Measurements from ENCODE around the gene BHMT.
"Not testable (repeated sequence)": the region's sequence is repeated elsewhere in the genome, so short reads cannot be mapped to it uniquely, and the experiment has no call there.

The BHMT gene

GRCh38 chr5:79112703-79113058, 1.1 kb downstream of the BHMT start:
- no peak for DNase-seq

DNA sequence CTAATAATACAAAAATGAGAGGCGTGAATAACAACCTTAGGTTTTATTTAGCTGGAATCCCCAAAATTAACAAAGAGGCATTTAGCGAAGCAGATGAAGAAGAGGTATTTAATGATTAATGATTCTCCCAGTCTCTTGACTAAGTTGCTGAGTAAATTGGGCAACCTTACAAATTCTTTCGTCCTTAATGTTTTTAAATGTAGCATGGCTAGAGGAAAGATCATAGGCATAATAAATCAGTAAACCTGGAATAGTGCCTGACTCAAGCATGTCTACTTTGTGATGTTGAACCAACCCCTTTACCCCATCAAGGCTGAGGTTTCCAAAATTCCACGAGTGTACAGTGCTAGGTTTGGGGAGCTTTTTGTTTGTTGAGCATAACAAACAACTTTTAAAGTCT, 7.9 kb downstream of the BHMT start:
- DNase-seq, result no peak

DNA sequence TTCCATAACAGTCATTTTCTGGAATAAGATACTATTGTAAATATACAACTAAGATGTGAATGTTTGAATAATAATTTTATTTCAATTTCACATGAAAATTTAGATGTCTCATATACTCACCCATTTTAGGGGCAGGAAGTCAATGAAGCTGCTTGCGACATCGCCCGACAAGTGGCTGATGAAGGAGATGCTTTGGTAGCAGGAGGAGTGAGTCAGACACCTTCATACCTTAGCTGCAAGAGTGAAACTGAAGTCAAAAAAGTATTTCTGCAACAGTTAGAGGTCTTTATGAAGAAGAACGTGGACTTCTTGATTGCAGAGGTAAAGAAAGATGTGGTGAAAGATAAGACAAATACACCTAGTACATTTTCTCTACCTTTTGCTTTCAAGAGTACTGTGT, 8.6 kb downstream of the BHMT start:
- peak; percentile 69 for DNase-seq

- DNase-seq, result no peak
These were observed 11.4 kb downstream of the BHMT start for GRCh38 chr5:79122973-79123372.

DNA sequence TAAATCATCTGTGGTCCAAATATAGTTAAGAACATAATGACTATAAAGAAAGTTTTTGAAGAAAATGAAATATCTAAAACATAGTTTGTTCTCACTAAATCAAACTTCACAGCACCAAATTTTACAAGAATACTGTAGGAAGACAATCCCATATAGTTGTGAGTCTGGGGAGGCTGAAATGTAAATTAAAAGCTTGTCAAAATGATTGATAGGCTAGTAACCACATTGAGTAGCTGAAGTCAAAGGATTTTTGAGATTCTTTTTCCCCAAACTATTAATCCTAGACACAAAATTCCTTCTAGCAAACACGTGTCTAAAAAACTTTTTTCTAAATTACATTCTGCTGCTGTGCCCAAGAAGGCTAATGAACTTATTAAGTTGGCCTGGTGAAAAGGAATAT, 13.0 kb downstream of the BHMT start:
- no peak for DNase-seq

DNA sequence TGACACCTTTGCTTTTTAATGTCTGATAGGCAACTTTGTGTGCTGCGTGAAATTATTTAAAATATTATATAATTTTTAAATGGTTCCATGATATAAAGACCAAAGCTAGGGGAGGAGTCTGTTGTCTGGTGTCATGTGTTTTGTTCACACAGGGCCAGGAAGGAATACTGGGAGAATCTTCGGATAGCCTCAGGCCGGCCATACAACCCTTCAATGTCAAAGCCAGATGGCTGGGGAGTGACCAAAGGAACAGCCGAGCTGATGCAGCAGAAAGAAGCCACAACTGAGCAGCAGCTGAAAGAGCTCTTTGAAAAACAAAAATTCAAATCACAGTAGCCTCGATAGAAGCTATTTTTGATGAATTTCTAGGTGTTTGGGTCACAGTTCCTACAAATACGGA, 19.2 kb downstream of the BHMT start:
- DNase-seq, result no peak

- no peak for DNase-seq
These were observed 21.6 kb downstream of the BHMT start for GRCh38 chr5:79133121-79133656.

- DNase-seq, result peak; percentile 64
These were observed 22.2 kb downstream of the BHMT start for GRCh38 chr5:79133657-79134451.

DNA sequence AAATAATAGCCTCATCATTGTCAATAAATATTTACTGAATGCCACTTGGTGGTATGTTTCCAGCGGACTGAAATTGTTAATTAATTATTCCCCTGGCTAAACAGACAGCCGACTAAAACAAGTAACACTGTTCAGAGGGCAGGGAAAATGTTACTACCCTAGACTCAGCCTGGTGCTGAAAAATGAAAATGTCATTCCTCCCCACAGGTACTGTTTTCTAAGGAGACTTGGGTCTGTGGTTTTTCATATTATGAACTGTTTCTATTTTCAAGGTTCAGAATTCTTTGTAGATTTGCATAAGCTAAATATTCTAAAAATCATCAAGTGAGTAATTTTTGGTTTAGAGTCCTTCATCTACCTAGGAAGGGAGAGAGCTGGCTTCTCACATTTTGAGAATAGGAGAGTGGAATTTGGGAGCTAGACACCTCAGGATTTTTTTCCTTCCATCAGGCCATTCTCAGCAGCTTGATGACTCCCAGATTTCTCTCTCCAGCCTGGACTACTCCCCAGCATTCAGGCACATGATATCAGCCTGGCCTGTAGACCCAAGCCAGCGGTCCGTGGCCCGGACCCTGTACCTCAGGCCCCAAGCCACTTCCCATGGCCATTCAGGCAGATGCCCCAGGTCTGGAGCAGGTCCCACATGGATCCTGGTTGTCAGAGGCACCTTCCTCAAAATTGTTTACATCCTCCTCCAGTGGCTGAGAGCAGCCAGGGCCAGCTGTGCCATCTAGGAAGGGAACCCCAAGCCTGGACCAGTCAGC, 24.4 kb downstream of the BHMT start:
- DNase-seq, result no peak

DNA sequence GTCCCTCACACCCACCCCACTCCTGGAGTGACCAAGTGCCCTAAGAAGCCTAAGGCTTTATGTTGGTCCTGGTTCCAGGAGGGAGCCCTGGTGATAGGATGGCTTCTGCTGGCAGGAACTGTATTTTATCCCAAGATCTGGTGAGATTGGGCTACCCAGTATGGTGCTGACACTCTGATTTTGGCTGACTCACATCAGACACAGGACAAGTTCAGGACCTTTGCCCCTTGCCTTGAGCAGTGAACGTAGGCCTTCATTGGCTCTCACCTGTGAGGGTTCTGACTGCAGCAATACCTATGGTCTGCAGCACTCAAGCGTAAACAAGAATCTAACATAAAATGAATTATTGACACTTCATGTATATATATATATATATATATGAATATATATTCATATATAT, 25.0 kb downstream of the BHMT start:
- DNase-seq, result no peak

- DNase-seq, result no peak
These were observed 28.9 kb downstream of the BHMT start for GRCh38 chr5:79140553-79140952.

DNA sequence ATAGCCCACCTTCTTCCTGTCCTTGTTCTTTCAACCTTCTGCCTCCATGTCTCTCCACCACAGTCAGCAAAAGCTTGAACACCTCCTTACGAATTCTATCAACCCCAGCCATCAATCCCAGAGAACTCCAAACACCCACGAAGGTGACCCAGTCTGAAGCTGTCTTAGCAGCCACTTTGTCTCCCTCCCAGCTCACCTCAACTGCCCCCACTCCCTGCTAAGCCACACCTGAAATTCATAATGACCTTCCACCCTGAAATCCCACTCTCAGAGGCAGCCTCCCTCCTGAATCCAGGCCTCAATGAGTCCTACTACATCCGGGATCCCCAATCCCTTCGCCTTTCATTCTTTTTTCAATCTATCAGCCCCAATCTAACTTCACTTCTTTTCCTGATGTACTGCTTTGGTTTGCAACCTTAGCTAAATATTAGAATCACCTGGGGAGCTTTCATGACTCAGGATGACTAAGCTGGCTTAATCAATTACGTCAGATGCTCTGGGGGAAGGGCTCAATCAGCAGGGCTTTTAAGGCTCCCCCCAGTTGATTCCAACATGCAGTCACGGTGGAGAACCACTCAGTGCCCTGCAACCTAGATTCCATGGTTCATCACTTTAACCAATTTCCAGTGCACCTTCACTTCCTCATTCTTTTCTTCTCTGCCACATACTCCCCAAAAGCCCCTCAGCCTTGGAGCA, 32.2 kb downstream of the BHMT start:
- DNase-seq, result peak; percentile 11

DNA sequence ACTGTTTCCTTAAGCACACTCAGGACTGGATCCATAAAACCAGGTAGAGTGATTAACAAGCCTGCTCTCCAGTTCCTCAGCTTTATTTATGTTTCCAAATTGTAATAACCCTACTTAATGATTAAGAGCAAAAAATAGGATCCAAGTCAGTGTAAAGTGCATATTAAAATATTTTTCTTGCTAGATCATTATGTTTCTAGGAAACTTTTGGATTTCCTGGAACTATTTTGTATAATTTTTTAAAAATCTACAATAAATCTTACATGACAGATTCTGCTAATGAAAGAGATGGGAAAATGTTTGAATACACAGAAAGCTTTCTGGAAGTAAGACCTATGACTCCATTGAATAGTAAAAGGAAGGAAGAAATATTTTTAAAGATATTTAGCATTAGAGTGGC, 35.5 kb downstream of the BHMT start:
- no peak for DNase-seq

GRCh38 chr5:79149433-79149832, 37.8 kb downstream of the BHMT start:
- no peak for DNase-seq

- DNase-seq, result no peak
These were observed 40.5 kb downstream of the BHMT start for GRCh38 chr5:79151942-79152671.

GRCh38 chr5:79157305-79157704, 45.7 kb downstream of the BHMT start:
- DNase-seq, result no peak

DNA sequence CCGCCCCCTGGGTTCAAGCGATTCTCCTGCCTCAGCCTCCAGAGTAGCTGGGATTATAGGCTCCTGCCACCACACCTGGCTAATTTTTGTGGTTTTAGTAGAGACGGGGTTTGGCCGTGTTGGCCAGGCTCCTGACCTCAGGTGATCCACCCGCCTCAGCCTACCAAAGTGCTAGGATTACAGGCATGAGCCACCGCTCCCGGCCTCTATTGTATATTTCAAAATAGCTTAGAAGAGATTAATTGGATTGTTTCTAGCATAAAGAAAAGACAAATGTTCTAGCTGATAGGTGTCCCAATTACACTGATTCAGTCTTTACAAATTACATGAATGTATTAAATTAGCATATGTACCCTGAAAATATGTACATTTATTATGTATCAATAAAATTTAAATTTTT, 50.0 kb downstream of the BHMT start:
- DNase-seq, result not testable (repeated sequence)

GRCh38 chr5:79168031-79168430, 56.4 kb downstream of the BHMT start:
- DNase-seq, result no peak

- DNase-seq, result no peak
These were observed 59.1 kb downstream of the BHMT start for GRCh38 chr5:79170661-79171060.

GRCh38 chr5:79171635-79172245, 60.1 kb downstream of the BHMT start:
- no peak for DNase-seq

DNA sequence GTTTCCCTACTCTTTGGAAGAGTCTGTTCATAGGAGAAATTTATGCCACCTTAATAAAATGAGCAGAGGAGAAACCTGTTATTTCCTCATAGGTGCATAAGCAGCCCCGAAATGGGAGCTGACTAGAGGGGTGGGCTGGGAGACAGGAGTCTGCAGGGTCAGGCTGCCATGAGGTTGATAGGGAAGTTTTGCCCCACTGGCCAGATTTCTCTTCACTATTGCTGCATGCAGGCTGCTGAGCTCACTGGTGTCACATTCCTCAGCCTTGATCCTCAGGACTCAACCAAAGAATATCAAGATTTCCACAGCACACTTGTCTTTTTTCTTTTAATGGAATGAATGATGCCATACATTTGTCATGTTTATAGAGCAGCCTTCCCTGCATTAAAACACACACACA, 60.7 kb downstream of the BHMT start:
- no peak for DNase-seq

DNA sequence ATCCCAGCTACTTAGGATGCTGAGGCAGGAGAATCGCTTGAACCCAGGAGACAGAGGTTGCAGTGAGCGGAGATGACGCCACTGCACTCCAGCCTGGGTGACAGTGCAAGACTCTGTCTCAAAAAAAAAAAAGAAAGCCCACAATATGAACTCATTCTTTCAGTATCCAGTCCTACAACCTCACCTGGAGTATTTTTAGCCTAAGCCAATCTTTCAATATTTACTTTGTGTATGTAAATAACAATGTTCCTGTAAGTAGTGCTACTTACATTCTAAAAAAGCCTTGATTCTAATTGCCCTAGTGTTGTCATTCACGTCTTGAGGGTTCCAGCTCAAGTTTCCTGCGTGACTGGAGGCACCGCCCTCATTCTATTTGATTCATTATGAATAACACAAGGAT, 62.0 kb downstream of the BHMT start:
- no peak for DNase-seq

DNA sequence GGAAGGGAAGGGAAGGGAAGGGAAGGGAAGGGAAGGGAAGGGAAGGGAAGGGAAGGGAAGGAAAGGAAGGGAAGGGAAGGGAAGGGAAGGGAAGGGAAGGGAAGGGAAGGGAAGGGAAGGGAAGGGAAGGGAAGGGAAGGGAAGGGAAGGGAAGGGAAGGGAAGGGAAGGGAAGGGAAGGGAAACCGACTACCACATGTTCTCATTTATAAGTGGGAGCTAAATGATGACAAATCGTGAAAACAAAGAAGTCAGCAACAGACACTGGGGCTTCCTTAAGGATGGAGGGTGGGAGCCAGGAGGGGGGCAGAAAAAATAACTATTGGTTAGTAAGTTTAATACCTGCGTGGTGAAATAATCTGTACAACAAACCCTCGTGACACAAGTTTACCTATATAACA, 68.8 kb downstream of the BHMT start:
- DNase-seq, result not testable (repeated sequence)
